ENCODE results near the gene GRAP.

- TF ChIP-seq POLR2AphosphoS5 (IDR thresholded peaks at IDR 0.05; ENCODE audit: borderline replicate concordance, low read depth, low read length) (no peak), EZH2 (IDR thresholded peaks at IDR 0.05) (no peak), FOXP2 (optimal IDR thresholded peaks at IDR 0.05; ENCODE audit: control extremely low read depth, extremely low read length, insufficient read depth) (no peak)
Observed at GRCh38 chr17:19016881-19017280, 29.9 kb downstream of the GRAP start.

Data from SK-N-MC (cell line).